ENCODE results near the gene KCNQ1.

DNA sequence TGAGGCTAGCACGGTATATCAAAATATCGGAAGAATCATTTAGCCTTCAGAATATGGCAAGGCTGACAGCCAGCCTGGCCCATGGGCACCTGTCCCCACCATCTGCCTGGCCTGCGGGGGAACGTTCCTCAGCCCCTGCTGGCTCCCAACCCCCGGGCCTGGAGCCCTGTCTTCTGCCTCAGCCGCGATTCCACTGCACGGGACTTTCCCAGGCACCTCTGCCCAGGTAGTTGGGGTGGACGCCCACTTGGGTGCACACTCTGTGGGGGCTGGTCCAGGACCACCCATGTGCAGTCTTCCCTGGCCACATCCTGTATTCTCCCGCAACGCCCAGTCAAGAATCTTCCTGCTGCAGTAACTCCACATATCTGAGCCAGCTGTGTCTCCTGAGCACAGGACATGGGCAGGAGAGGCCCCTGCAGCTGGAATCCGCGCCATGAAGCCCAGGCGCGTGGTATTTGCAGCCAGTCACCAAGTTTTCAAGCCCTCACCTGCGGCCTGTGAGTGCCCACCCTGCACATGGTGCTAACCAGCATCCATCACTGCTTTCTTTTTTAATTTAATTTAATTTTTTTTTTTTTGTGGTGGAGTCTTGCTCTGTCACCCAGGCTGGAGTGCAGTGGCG is 77.9 kb downstream of the KCNQ1 start:
- TF ChIP-seq, protein P1, sequence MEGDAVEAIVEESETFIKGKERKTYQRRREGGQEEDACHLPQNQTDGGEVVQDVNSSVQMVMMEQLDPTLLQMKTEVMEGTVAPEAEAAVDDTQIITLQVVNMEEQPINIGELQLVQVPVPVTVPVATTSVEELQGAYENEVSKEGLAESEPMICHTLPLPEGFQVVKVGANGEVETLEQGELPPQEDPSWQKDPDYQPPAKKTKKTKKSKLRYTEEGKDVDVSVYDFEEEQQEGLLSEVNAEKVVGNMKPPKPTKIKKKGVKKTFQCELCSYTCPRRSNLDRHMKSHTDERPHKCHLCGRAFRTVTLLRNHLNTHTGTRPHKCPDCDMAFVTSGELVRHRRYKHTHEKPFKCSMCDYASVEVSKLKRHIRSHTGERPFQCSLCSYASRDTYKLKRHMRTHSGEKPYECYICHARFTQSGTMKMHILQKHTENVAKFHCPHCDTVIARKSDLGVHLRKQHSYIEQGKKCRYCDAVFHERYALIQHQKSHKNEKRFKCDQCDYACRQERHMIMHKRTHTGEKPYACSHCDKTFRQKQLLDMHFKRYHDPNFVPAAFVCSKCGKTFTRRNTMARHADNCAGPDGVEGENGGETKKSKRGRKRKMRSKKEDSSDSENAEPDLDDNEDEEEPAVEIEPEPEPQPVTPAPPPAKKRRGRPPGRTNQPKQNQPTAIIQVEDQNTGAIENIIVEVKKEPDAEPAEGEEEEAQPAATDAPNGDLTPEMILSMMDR (IDR thresholded peaks at IDR 0.05; ENCODE audit: poor library complexity, severe bottlenecking): no peak
- TF ChIP-seq EP300 (conservative IDR thresholded peaks at IDR 0.05; ENCODE audit: poor library complexity, severe bottlenecking): no peak
- no peak for TF ChIP-seq POLR2AphosphoS5 (IDR thresholded peaks at IDR 0.05)
- TF ChIP-seq EZH2 (IDR thresholded peaks at IDR 0.05; ENCODE audit: borderline replicate concordance, insufficient read depth, low read length, poor library complexity, severe bottlenecking): no peak

Measured in neural cell (in vitro differentiated cells).